CD14-positive monocyte (primary cell): ENCODE results near the gene KCTD13. TPM values are rescaled to one million over a fixed set of nuclear protein-coding genes. Genes with fewer than 3 reads are reported as not detected.

Experiments used
- DNase-seq, 3 donors: peaks; one replicate each; pipeline ENCODE4 v3.0.0-alpha.2; 2011 to 2022
- H2AFZ ChIP-seq: 2 replicates; pipeline ENCODE4 v1.6.0; 2012; ENCODE audit warnings: mild to moderate bottlenecking, low read depth, low read length, inconsistent platforms; ENCODE audit not compliant: insufficient read depth, poor library complexity, severe bottlenecking
- H3K27ac ChIP-seq, 2 donors: 1 replicate in 1 of 2; 2 replicates in 1 of 2; pipeline ENCODE4 v1.5.1; 2012 to 2013; ENCODE audit warnings: low read length in 2 of 2, control low read depth in 1 of 2, inconsistent platforms in 1 of 2, low read depth in 1 of 2, mild to moderate bottlenecking in 1 of 2
- H3K27me3 ChIP-seq, 2 donors: one replicate each; pipeline versions ENCODE4 v1.6.0 to v1.6.1; 2011 to 2013; ENCODE audit warnings: low read length in 2 of 2; ENCODE audit not compliant: control insufficient read depth in 2 of 2, insufficient read depth in 2 of 2
- H3K36me3 ChIP-seq, 2 donors: replicated peaks in 1 of 2; 1 replicate in 1 of 2; 2 replicates in 1 of 2; pipeline versions ENCODE4 v1.5.1 to v1.6.1; 2012 to 2013; ENCODE audit warnings: low read length in 2 of 2, control low read depth in 1 of 2, inconsistent platforms in 1 of 2, mild to moderate bottlenecking in 1 of 2; ENCODE audit not compliant: insufficient read depth in 2 of 2, control insufficient read depth in 1 of 2
- H3K4me1 ChIP-seq, 2 donors: 1 replicate in 1 of 2; 2 replicates in 1 of 2; pipeline versions ENCODE4 v1.5.1 to v1.6.1; 2012 to 2013; ENCODE audit warnings: low read length in 2 of 2, control low read depth in 1 of 2, inconsistent platforms in 1 of 2, mild to moderate bottlenecking in 1 of 2, moderate library complexity in 1 of 2; ENCODE audit not compliant: insufficient read depth in 2 of 2, control insufficient read depth in 1 of 2
- H3K4me2 ChIP-seq: replicated peaks from 2 replicates; pipeline ENCODE3; 2012; ENCODE audit warnings: low read length, moderate library complexity, mild to moderate bottlenecking; ENCODE audit not compliant: poor library complexity, severe bottlenecking; ENCODE audit errors: extremely low read depth
- H3K4me3 ChIP-seq, 3 experiments: fragments of 200-600 bp in 1 of 3; sonication (generic) in 1 of 3; replicated peaks in 1 of 3; 1 replicate in 2 of 3; 2 replicates in 1 of 3; pipeline ENCODE4 v1.5.1; 2011 to 2013; ENCODE audit warnings: low read length in 3 of 3, mild to moderate bottlenecking in 3 of 3, control low read depth in 2 of 3, low read depth in 2 of 3, inconsistent platforms in 1 of 3, moderate library complexity in 1 of 3
- H3K79me2 ChIP-seq: 2 replicates; pipeline ENCODE4 v1.6.0; 2012; ENCODE audit warnings: mild to moderate bottlenecking, control low read depth, inconsistent platforms, low read length, moderate library complexity; ENCODE audit not compliant: insufficient read depth
- H3K9ac ChIP-seq: 2 replicates; pipeline ENCODE4 v1.6.0; 2017; ENCODE audit warnings: low read length, mild to moderate bottlenecking; ENCODE audit not compliant: insufficient read depth, poor library complexity, severe bottlenecking
- H3K9me3 ChIP-seq, 2 donors: replicated peaks in 1 of 2; 1 replicate in 1 of 2; 2 replicates in 1 of 2; pipeline versions ENCODE4 v1.5.1 to v1.6.1; 2012 to 2013; ENCODE audit warnings: low read length in 2 of 2, control low read depth in 1 of 2; ENCODE audit not compliant: control insufficient read depth in 1 of 2, insufficient read depth in 1 of 2
- H4K20me1 ChIP-seq: 2 replicates; pipeline ENCODE4 v1.6.0; 2012; ENCODE audit warnings: mild to moderate bottlenecking, low read length, control low read depth, moderate library complexity; ENCODE audit not compliant: insufficient read depth
- H3K27ac Mint-ChIP-seq, 7 donors: one replicate each; pipeline ENCODE4 v1.8.0; 2020; ENCODE audit warnings: mild to moderate bottlenecking in 7 of 7, mixed read lengths in 7 of 7, moderate library complexity in 6 of 7, inconsistent platforms in 2 of 7
- H3K27me3 Mint-ChIP-seq, 3 donors: one replicate each; pipeline ENCODE4 v1.8.0; 2021 to 2022; ENCODE audit warnings: low read depth in 3 of 3, mild to moderate bottlenecking in 3 of 3, mixed read lengths in 3 of 3, moderate library complexity in 3 of 3, inconsistent platforms in 1 of 3
- H3K36me3 Mint-ChIP-seq, 2 donors: one replicate each; pipeline ENCODE4 v1.8.0; 2020; ENCODE audit warnings: mixed read lengths in 2 of 2, inconsistent platforms in 1 of 2, mild to moderate bottlenecking in 1 of 2
- H3K4me1 Mint-ChIP-seq: one replicate; pipeline ENCODE4 v1.8.0; 2020; ENCODE audit warnings: mild to moderate bottlenecking, mixed read lengths
- H3K4me3 Mint-ChIP-seq, 2 donors: one replicate each; pipeline ENCODE4 v1.8.0; 2020; ENCODE audit warnings: mild to moderate bottlenecking in 2 of 2, mixed read lengths in 2 of 2, moderate library complexity in 1 of 2
- H3K9me3 Mint-ChIP-seq, 7 donors: one replicate each; pipeline ENCODE4 v1.8.0; 2020 to 2022; ENCODE audit warnings: mixed read lengths in 7 of 7, mild to moderate bottlenecking in 6 of 7, moderate library complexity in 6 of 7, inconsistent platforms in 2 of 7
- WGBS: methylation state at CpG from one replicate; pipeline ENCODE4 v1.1.5; 2013; ENCODE audit warnings: missing lambda C conversion rate; ENCODE audit not compliant: insufficient coverage; 5-methylcytosine and 5-hydroxymethylcytosine counted together
- intact Hi-C, 2 donors: fragments of 100-400 bp; cut with micrococcal nuclease; formaldehyde crosslinking; loops; one replicate each; pipeline versions ENCODE4 v1.15.0 to v1.15.1; 2023
- polyA plus RNA-seq, 3 donors: library from polyadenylated mRNA; depleted of rRNA in 1 of 3; unstranded in 2 of 3; stranded (reverse) in 1 of 3; fragments of 300-500 nt in 2 of 3; fragments of >200 nt in 1 of 3; fragmentation: Illumina TruSeq in 2 of 3; gene quantifications; 1 replicate in 2 of 3; 2 replicates in 1 of 3; pipeline ENCODE4 v1.2.3, GENCODE V29; 2012 to 2021
- TF ChIP-seq, protein P1 (sequence below): fragments of 200-600 bp; IDR thresholded peaks from one replicate; pipeline ENCODE4 v1.8.0; 2022; ENCODE audit warnings: antibody characterized with exemption, mild to moderate bottlenecking

The KCTD13 gene
- polyA plus RNA-seq, 3 donors, result 4.0 to 36.6 (median 4.7) TPM

DNA sequence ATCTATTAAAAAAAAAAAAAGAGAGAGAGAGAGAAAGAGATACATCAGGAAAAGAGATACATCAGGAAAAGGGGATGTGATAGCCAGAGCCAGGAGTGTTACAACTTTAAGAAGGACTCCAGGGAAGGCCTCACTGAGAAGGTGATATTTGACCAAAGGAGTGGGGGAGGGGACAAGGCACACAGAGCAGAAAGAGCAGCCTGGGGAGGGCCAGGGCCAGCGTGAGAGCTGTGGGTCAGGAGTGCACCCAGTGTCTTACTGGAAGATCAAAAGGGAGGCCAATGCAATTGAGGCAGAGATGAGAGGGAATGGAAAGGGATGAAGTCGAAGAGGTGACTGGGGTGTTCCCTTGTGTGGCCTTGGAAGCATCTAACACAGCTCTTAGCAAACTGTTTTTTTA, 18.1 kb downstream of the KCTD13 start:
- Histone ChIP-seq H3K4me3 (no peak overlapping the region), H3K27me3 (no peaks in the 10 kb centered on the region), H2AFZ (no peak overlapping the region), H3K4me2 (no peak overlapping the region), H3K27ac (no peak overlapping the region), H4K20me1 (no peaks in the 10 kb centered on the region), H3K9ac (no peak overlapping the region), H3K4me1 (peaks cover 14 to 16% of the 10 kb centered on the region in 2 donors), H3K79me2 (no peaks in the 10 kb centered on the region), H3K36me3 (no peaks in the 10 kb centered on the region), H3K9me3 (no peaks in the 10 kb centered on the region)
- Mint-ChIP-seq H3K27ac (no peak overlapping the region), H3K4me1 (peaks cover 20% of the 10 kb centered on the region), H3K9me3 (peaks cover 0 to 2% (median 0%) of the 10 kb centered on the region in 7 donors), H3K27me3 (peaks cover 0 to 4% (median 0%) of the 10 kb centered on the region in 3 donors), H3K36me3 (peaks cover 8 to 15% of the 10 kb centered on the region in 2 donors), H3K4me3 (no peak overlapping the region)
- DNase-seq, result no peak
- TF ChIP-seq, protein P1, sequence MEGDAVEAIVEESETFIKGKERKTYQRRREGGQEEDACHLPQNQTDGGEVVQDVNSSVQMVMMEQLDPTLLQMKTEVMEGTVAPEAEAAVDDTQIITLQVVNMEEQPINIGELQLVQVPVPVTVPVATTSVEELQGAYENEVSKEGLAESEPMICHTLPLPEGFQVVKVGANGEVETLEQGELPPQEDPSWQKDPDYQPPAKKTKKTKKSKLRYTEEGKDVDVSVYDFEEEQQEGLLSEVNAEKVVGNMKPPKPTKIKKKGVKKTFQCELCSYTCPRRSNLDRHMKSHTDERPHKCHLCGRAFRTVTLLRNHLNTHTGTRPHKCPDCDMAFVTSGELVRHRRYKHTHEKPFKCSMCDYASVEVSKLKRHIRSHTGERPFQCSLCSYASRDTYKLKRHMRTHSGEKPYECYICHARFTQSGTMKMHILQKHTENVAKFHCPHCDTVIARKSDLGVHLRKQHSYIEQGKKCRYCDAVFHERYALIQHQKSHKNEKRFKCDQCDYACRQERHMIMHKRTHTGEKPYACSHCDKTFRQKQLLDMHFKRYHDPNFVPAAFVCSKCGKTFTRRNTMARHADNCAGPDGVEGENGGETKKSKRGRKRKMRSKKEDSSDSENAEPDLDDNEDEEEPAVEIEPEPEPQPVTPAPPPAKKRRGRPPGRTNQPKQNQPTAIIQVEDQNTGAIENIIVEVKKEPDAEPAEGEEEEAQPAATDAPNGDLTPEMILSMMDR, result no peak
- 100% methylated on average over 1 of the region's 2 CpGs for WGBS
- intact Hi-C loops, result no loop called here

DNA sequence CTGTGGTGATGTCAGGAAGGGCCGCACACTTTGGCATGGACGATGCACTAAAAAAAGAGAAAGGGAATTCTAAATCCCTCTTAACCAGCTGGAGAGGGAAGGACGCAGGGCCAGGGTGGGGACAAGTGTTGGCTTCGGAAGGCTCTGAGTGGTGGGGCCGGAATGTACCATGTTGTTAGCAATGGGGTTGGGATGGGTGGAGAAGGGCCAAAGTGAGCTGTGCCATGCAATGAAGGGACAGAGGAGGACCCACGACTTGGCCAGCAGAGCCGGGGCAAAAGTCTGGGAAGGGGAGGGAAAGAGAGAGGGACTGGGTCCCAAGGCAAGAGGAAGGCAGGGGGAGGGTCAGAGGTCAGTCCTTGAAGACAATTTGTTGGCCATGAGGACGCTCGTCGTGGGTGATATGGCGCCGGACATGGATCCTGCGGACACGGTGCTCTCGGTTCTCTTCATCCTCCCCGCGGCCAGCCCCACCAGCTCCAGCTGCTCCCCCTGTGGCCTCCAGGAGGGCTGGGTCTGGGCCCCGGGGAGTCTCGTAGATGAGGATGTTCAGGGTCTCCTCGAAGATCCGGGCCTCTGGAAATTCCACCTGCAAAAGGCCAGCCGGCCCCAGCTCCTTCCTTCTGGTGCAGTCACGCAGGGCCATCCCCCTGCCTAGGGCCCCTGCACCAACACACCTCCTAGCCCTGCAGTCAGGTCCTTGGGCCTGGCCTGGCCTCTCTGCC, 19.3 kb downstream of the KCTD13 start:
- peaks cover 20% of the 10 kb centered on the region for H3K4me1 Mint-ChIP-seq

More for the DNA sequence above, 19.3 kb downstream of the KCTD13 start:
- H3K9me3 ChIP-seq, result no peaks in the 10 kb centered on the region
- H2AFZ ChIP-seq, result no peak overlapping the region
- Mint-ChIP-seq H3K27me3 (peaks cover 1 to 9% (median 2%) of the 10 kb centered on the region in 3 donors), H3K36me3 (peaks cover 4 to 12% of the 10 kb centered on the region in 2 donors), H3K27ac (no peak overlapping the region), H3K9me3 (peaks cover 0 to 2% (median 0%) of the 10 kb centered on the region in 7 donors), H3K4me3 (no peak overlapping the region)
- H3K9ac ChIP-seq, result no peak overlapping the region
- no peak overlapping the region for H3K27ac ChIP-seq
- peaks cover 14 to 16% of the 10 kb centered on the region in 2 donors for H3K4me1 ChIP-seq
- 90% methylated on average over 20 of the region's 23 CpGs for whole genome bisulfite sequencing
- no peaks in the 10 kb centered on the region for H3K36me3 ChIP-seq
- H3K27me3 ChIP-seq, result no peaks in the 10 kb centered on the region
- H3K4me3 ChIP-seq, result no peak overlapping the region
- H3K79me2 ChIP-seq, result no peaks in the 10 kb centered on the region
- TF ChIP-seq, protein P1, result no peak
- no peaks in the 10 kb centered on the region for H4K20me1 ChIP-seq
- no peak for DNase-seq
- intact Hi-C loops, result no loop called here
- no peak overlapping the region for H3K4me2 ChIP-seq
